ENCODE measurements around the gene MMP23B. TPM values are rescaled to one million over a fixed set of nuclear protein-coding genes. Genes with fewer than 3 reads are reported as not detected.
"Not testable (repeated sequence)": the region's sequence is repeated elsewhere in the genome, so short reads cannot be mapped to it uniquely, and the experiment has no call there.

Gene MMP23B
- polyA plus RNA-seq, 1 donor from 2014 or later, result 0.93 TPM

GRCh38 chr1:1672181-1672965, 40.4 kb downstream of the MMP23B start:
- H3K27ac Mint-ChIP-seq, result peak overlapping the region in 2 of 3 donors; percentile 71 to 82
- no peaks in the 10 kb centered on the region for H3K27me3 Mint-ChIP-seq
- H3K9me3 Mint-ChIP-seq, result no peaks in the 10 kb centered on the region
- no peaks in the 10 kb centered on the region for H3K36me3 Mint-ChIP-seq
- peaks cover 0 to 2% (median under 1%) of the 10 kb centered on the region in 3 donors for H3K4me1 Mint-ChIP-seq
- peak overlapping the region in 2 of 4 donors; percentile 41 to 55 for H3K4me3 Mint-ChIP-seq

GRCh38 chr1:1674806-1675205, 42.8 kb downstream of the MMP23B start:
- not testable (repeated sequence) for H3K27me3 Mint-ChIP-seq

GRCh38 chr1:1675218-1675617, 43.2 kb downstream of the MMP23B start:
- H3K4me3 Mint-ChIP-seq, result not testable (repeated sequence)

More at GRCh38 chr1:1674806-1675205, 42.8 kb downstream of the MMP23B start:
- H3K4me3 Mint-ChIP-seq, H3K9me3 Mint-ChIP-seq, H3K36me3 Mint-ChIP-seq: not testable (repeated sequence)
- Mint-ChIP-seq H3K27ac (peak overlapping the region in 1 of 3 donors; percentile 82), H3K4me1 (peaks cover 19 to 21% (median 21%) of the 10 kb centered on the region in 3 donors)

GRCh38 chr1:1676087-1676486, 44.1 kb downstream of the MMP23B start:
- H3K27me3 Mint-ChIP-seq, H3K36me3 Mint-ChIP-seq, H3K4me3 Mint-ChIP-seq, H3K27ac Mint-ChIP-seq, H3K9me3 Mint-ChIP-seq: not testable (repeated sequence)
- peaks cover 19 to 21% (median 21%) of the 10 kb centered on the region in 3 donors for H3K4me1 Mint-ChIP-seq

More at GRCh38 chr1:1675218-1675617, 43.2 kb downstream of the MMP23B start:
- not testable (repeated sequence) for H3K27me3 Mint-ChIP-seq, H3K36me3 Mint-ChIP-seq, H3K27ac Mint-ChIP-seq, H3K9me3 Mint-ChIP-seq
- peaks cover 19 to 21% (median 21%) of the 10 kb centered on the region in 3 donors for H3K4me1 Mint-ChIP-seq

GRCh38 chr1:1677718-1678580, 46.0 kb downstream of the MMP23B start:
- H3K4me1 Mint-ChIP-seq, result peaks cover 19 to 23% (median 21%) of the 10 kb centered on the region in 3 donors
- peak overlapping the region; percentile 82 to 94 (median 90) for H3K4me3 Mint-ChIP-seq

GRCh38 chr1:1678581-1679380, 46.8 kb downstream of the MMP23B start:
- Mint-ChIP-seq H3K4me1 (peaks cover 19 to 25% (median 21%) of the 10 kb centered on the region in 3 donors), H3K27me3 (no peaks in the 10 kb centered on the region), H3K4me3 (peak overlapping the region; percentile 82 to 94 (median 87))

More at GRCh38 chr1:1677718-1678580, 46.0 kb downstream of the MMP23B start:
- H3K27me3 Mint-ChIP-seq, result no peaks in the 10 kb centered on the region
- peak overlapping the region; percentile 98 to 99 (median 98) for H3K27ac Mint-ChIP-seq
- no peaks in the 10 kb centered on the region for H3K9me3 Mint-ChIP-seq
- peaks cover 1% of the 10 kb centered on the region for H3K36me3 Mint-ChIP-seq

GRCh38 chr1:1680031-1680911, 48.3 kb downstream of the MMP23B start:
- Mint-ChIP-seq H3K27ac (peak overlapping the region in 1 of 3 donors; percentile 74), H3K4me3 (no peak overlapping the region), H3K36me3 (peaks cover 1% of the 10 kb centered on the region), H3K4me1 (peaks cover 19 to 28% (median 21%) of the 10 kb centered on the region in 3 donors), H3K9me3 (no peaks in the 10 kb centered on the region), H3K27me3 (no peaks in the 10 kb centered on the region)

More at GRCh38 chr1:1678581-1679380, 46.8 kb downstream of the MMP23B start:
- peaks cover 1% of the 10 kb centered on the region for H3K36me3 Mint-ChIP-seq
- peak overlapping the region; percentile 98 to 99 (median 98) for H3K27ac Mint-ChIP-seq
- H3K9me3 Mint-ChIP-seq, result no peaks in the 10 kb centered on the region

- H3K27me3 Mint-ChIP-seq, result no peaks in the 10 kb centered on the region
- peak overlapping the region in 1 of 3 donors; percentile 74 for H3K27ac Mint-ChIP-seq
- no peaks in the 10 kb centered on the region for H3K9me3 Mint-ChIP-seq
- H3K36me3 Mint-ChIP-seq, result peaks cover 1% of the 10 kb centered on the region
- H3K4me3 Mint-ChIP-seq, result peak overlapping the region in 1 of 4 donors; percentile 38
- H3K4me1 Mint-ChIP-seq, result peaks cover 19 to 30% (median 21%) of the 10 kb centered on the region in 3 donors
Measured at GRCh38 chr1:1680912-1681273, 48.9 kb downstream of the MMP23B start.

- H3K27me3 Mint-ChIP-seq, result no peaks in the 10 kb centered on the region
Measured at GRCh38 chr1:1683104-1683905, 51.3 kb downstream of the MMP23B start.

More at GRCh38 chr1:1683104-1683905, 51.3 kb downstream of the MMP23B start:
- no peaks in the 10 kb centered on the region for H3K9me3 Mint-ChIP-seq
- peak overlapping the region in 1 of 4 donors; percentile 57 for H3K4me3 Mint-ChIP-seq
- peaks cover 11 to 28% (median 16%) of the 10 kb centered on the region in 3 donors for H3K4me1 Mint-ChIP-seq
- peaks cover 3% of the 10 kb centered on the region for H3K36me3 Mint-ChIP-seq
- peak overlapping the region in 1 of 3 donors; percentile 58 for H3K27ac Mint-ChIP-seq

Other genes with a start within 250 kb of the MMP23B start
- gene CCNL2, start 232.8 kb upstream of the MMP23B start, polyA plus RNA-seq, result 39.8 TPM
- 144 TPM for gene MRPL20, start 224.9 kb upstream of the MMP23B start, polyA plus RNA-seq
- not detected for gene ANKRD65, start 210.9 kb upstream of the MMP23B start, polyA plus RNA-seq
- gene VWA1, start 196.5 kb upstream of the MMP23B start, polyA plus RNA-seq, result not detected
- gene ATAD3C, start 182.5 kb upstream of the MMP23B start, polyA plus RNA-seq, result 6.2 TPM
- 10.8 TPM for gene ATAD3B, start 160.4 kb upstream of the MMP23B start, polyA plus RNA-seq
- 12.8 TPM for gene ATAD3A, start 120.0 kb upstream of the MMP23B start, polyA plus RNA-seq
- not detected for gene TMEM240, start 91.5 kb upstream of the MMP23B start, polyA plus RNA-seq
- 176 TPM for gene SSU72, start 57.3 kb upstream of the MMP23B start, polyA plus RNA-seq
- gene FNDC10, start 32.0 kb upstream of the MMP23B start, polyA plus RNA-seq, result not detected
- gene MIB2, start 16.7 kb upstream of the MMP23B start, polyA plus RNA-seq, result 22.4 TPM
- gene CDK11B, start 26.8 kb downstream of the MMP23B start, polyA plus RNA-seq, result 19.9 TPM
- 41.0 TPM for gene SLC35E2B, start 60.6 kb downstream of the MMP23B start, polyA plus RNA-seq
- 20.7 TPM for gene CDK11A, start 92.2 kb downstream of the MMP23B start, polyA plus RNA-seq
- gene NADK, start 146.3 kb downstream of the MMP23B start, polyA plus RNA-seq, result 55.6 TPM

All from IgD-negative memory B cell (primary cell).